PC-3 (cell line): ENCODE measurements around the gene IER2. TPM values are rescaled to one million over a fixed set of nuclear protein-coding genes. Genes with fewer than 3 reads are reported as not detected.
A peak's percentile ranks its signal among the peaks of the same experiment; 100 is the strongest.

Experiments used
- ATAC-seq: fragments of 200-7000 bp; cut with Tn5 transposase; 2 replicates; pipeline ENCODE4 v1.9.1; 2020; ENCODE audit warnings: mild to moderate bottlenecking, moderate library complexity
- BruUV-seq: library from RNA; stranded (reverse); fragments of 400-500 nt; replicated peaks from 2 replicates; lab custom pipeline; 2021; lab: Mats Ljungman, UMichigan
- CTCF ChIA-PET: fragments of 300-600 bp; sonication (Branson Sonifier 250); formaldehyde crosslinking; loops from one replicate; lab custom pipeline; 2022; ENCODE audit warnings: antibody characterized with exemption; lab: Charles Lee
- POLR2A ChIA-PET: fragments of 300-600 bp; sonication (Branson Sonifier 250); formaldehyde crosslinking; loops from one replicate; lab custom pipeline; 2022; ENCODE audit warnings: antibody characterized with exemption; ENCODE audit not compliant: unreplicated experiment; lab: Charles Lee
- DNase-seq: peaks from one replicate; pipeline ENCODE4 v3.0.0-alpha.2; 2015
- H2AFZ ChIP-seq: fragments of 300-600 bp; sonication (generic); 2 replicates; pipeline ENCODE4 v1.6.0; 2016; ENCODE audit warnings: antibody characterized with exemption, low read length
- H3F3A ChIP-seq: fragments of 300-600 bp; sonication (generic); one replicate; pipeline ENCODE4 v1.6.0; 2017; ENCODE audit warnings: antibody characterized with exemption, low read length, control low read depth, mild to moderate bottlenecking; ENCODE audit not compliant: unreplicated experiment
- H3K27ac ChIP-seq: fragments of 300-600 bp; sonication (generic); 2 replicates; pipeline ENCODE4 v1.5.1; 2016; ENCODE audit warnings: mild to moderate bottlenecking, low read length
- H3K27me3 ChIP-seq: fragments of 300-600 bp; sonication (generic); 2 replicates; pipeline ENCODE4 v1.6.1; 2016; ENCODE audit warnings: low read length, mixed read lengths
- H3K36me3 ChIP-seq: fragments of 300-600 bp; sonication (generic); 2 replicates; pipeline ENCODE4 v1.6.1; 2016; ENCODE audit warnings: low read depth, mixed run types, low read length, mixed read lengths
- H3K4me1 ChIP-seq: fragments of 300-600 bp; sonication (generic); 2 replicates; pipeline ENCODE4 v1.5.1; 2016; ENCODE audit warnings: low read length; ENCODE audit not compliant: insufficient read depth
- H3K4me2 ChIP-seq: fragments of 300-600 bp; sonication (generic); 2 replicates; pipeline ENCODE4 v1.6.0; 2016; ENCODE audit warnings: low read length
- H3K4me3 ChIP-seq: fragments of 300-600 bp; sonication (generic); 2 replicates; pipeline ENCODE4 v1.5.1; 2016; ENCODE audit warnings: mild to moderate bottlenecking, low read length, mixed read lengths
- H3K79me2 ChIP-seq: fragments of 300-600 bp; sonication (generic); 2 replicates; pipeline ENCODE4 v1.6.1; 2017; ENCODE audit warnings: low read length, mixed read lengths
- H3K9ac ChIP-seq: fragments of 300-600 bp; sonication (generic); 2 replicates; pipeline ENCODE4 v1.6.0; 2016; ENCODE audit warnings: mild to moderate bottlenecking, low read length
- H3K9me2 ChIP-seq: fragments of 300-600 bp; sonication (generic); replicated peaks from 2 replicates; pipeline ENCODE4 v1.6.1; 2016; ENCODE audit warnings: mixed run types, low read length, mixed read lengths
- H3K9me3 ChIP-seq: fragments of 300-600 bp; sonication (generic); 2 replicates; pipeline ENCODE4 v1.6.1; 2016; ENCODE audit warnings: low read length, mixed read lengths
- H4K20me1 ChIP-seq: fragments of 300-600 bp; sonication (generic); 2 replicates; pipeline ENCODE4 v1.6.1; 2016; ENCODE audit warnings: low read length, mixed read lengths
- CTCF ChIP-seq: fragments of 300-600 bp; sonication (generic); conservative IDR thresholded peaks from 2 replicates; pipeline ENCODE4 v1.5.1; 2017; ENCODE audit warnings: antibody characterized with exemption, low read depth, mild to moderate bottlenecking, low read length
- EZH2 ChIP-seq: fragments of 300-600 bp; sonication (generic); IDR thresholded peaks from one replicate; pipeline ENCODE4 v1.6.1; 2017; ENCODE audit warnings: antibody characterized with exemption, mild to moderate bottlenecking, low read length; ENCODE audit not compliant: unreplicated experiment
- EZH2phosphoT487 ChIP-seq: fragments of 300-600 bp; sonication (generic); IDR thresholded peaks from 2 replicates; pipeline ENCODE4 v1.6.1; 2018; ENCODE audit warnings: mild to moderate bottlenecking, antibody characterized with exemption, low read length, borderline replicate concordance
- intact Hi-C: fragments of 100-400 bp; cut with micrococcal nuclease; formaldehyde crosslinking; loops from 2 replicates; pipeline ENCODE4 v1.9.0; 2023
- total RNA-seq: library from RNA; depleted of rRNA; stranded (reverse); fragments of >200 nt; gene quantifications from 2 replicates; pipeline ENCODE4 v1.2.3, GENCODE V29; 2014

IER2 gene
- total RNA-seq, 1 experiment from 2014 or later, result 155 TPM

DNA sequence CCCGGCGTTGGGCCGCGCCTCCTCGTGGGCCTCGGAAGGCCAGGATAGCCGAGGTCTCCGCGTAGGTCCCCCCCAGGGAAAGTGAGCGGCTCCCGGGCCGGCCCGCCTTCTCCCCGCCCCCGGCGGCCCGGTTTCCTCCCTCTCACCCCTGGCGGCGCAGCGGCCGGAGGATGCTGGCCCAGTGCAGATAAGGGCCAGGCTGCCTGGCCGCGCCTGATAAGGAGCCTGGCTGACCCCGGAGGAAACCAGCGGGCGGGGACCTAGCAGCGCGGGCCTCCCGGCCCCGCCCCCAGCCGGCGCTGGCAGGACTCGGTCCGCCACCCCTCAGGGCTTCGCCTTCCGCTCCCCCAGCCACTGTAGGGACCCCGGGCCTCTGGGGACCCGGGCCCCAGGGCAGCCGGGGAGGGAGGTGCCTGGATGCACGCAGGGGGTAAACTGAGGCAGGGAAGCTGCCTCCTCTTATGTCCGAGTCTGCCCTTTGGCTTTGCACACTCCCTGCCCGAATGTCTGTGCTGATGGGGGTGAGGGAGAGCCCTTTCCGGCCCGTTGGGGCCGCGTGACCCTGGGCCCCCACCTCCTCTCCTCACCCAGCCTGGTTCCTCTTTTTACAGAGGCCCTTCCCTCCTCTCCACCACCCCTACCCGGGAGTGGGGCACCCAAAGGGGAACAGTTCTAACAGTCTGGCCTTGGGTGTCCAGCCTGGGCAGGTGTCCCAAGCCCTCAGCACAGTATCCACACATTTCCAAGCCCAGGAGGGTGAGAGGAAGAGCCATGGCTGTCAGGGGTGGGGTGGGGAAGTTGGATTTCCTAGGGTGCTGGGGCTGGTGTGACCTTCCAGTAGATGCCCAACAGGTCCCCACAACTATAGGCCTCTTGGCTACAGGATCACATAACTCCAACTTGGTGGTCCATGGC is 47.3 kb upstream of the IER2 start, which contains the start of gene LYL1:
Gene LYL1 (minus strand): TSS at position 193 of the 915 bp plus-strand sequence. CDS start 1,687 bp downstream, outside the sequence.
- intact Hi-C loops, result loop anchor here (5.0 kb wide), 1 partner anchor 49 kb away; the partner anchor contains the start of genes IER2 and STX10
- H3K9ac ChIP-seq, result peak within 1 kb of the TSS; percentile 31

DNA sequence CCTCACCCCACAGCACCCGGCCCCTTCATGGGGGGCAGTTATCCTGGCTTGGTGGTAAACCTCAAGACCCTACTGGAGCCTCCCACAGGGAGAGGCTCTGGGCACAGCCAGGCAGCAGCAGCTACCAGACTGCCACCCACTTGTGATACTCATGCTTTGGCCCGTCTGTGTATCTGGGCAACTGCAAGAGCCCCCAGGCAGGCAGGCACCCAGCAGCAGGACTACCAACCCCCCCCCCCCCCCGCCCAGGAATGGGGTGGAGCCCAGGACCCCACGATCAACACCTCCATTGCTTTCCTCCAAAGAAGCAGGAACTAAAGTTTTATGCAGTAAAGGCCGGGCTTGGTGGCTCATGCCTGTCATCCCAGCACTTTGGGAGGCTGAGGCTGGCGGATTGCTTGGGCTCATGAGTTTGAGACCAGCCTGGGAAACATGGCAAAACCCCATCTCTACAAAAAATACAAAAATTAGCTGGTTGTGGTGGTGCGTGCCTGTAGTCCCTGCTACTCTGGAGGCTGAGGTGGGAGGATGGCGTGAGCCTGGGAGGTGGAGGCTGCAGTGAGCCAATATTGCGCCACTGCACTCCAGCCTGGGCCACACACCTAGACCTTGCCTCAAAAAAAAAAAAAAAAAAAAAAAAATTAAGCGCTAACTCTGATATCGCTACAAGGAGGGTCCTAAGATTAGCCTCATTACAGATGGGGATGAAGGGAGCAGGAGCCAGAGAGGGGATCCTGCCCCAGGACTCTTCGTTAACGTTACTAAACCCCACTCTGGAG is 46.4 kb upstream of the IER2 start:
- H3K9me2 ChIP-seq, result no peaks in the 10 kb centered on the region
- ChIA-PET CTCF (interaction anchor here (0.6 to 2.3 kb wide), 4 partner anchors 126 to 1507 kb away, joined by 8 to 19 read pairs (median 12); no protein-coding TSS in a partner anchor), POLR2A (no interaction called here)
- no peaks in the 10 kb centered on the region for H3K9me3 ChIP-seq
- TF ChIP-seq EZH2 (no peak), EZH2phosphoT487 (no peak), CTCF (no peak)
- no peak overlapping the region for H3K27ac ChIP-seq
- intact Hi-C loops, result loop anchor here (5.0 kb wide), 1 partner anchor 49 kb away; the partner anchor contains the start of genes IER2 and STX10
- no peaks in the 10 kb centered on the region for H3K79me2 ChIP-seq
- no peak for DNase-seq
- peak overlapping the region; percentile 57 for H3K4me3 ChIP-seq
- H4K20me1 ChIP-seq, result no peaks in the 10 kb centered on the region
- H3K9ac ChIP-seq, result peak overlapping the region; percentile 14; the same call in 1 of the 2 replicates
- peak overlapping the region; percentile 70 for H2AFZ ChIP-seq
- peaks cover 10% of the 10 kb centered on the region; the same call in 1 of the 2 replicates for H3K4me1 ChIP-seq
- no peak for ATAC-seq
- H3K27me3 ChIP-seq, result no peaks in the 10 kb centered on the region
- peak overlapping the region; percentile 52 for H3K4me2 ChIP-seq
- no peaks in the 10 kb centered on the region for H3F3A ChIP-seq
- H3K36me3 ChIP-seq, result 0 out of 2 replicates have a peak, but pooled peaks cover 2% of the 10 kb centered on the region
- BruUV-seq, result no TSS peak

More for the DNA sequence above, 47.3 kb upstream of the IER2 start, which contains the start of gene LYL1:
- DNase-seq (no peak), ATAC-seq (peak; percentile 37)
- H3K27me3 ChIP-seq, result no peaks in the 10 kb centered on the region
- no peaks in the 10 kb centered on the region for H3K79me2 ChIP-seq
- 0 out of 2 replicates have a peak, but pooled peaks cover 2% of the 10 kb centered on the region for H3K36me3 ChIP-seq
- BruUV-seq, result no TSS peak
- CTCF ChIA-PET, result interaction anchor here (0.7 kb wide), 1 partner anchor 147 kb away, joined by 19 read pairs; no protein-coding TSS in a partner anchor
- TF ChIP-seq CTCF (no peak), EZH2phosphoT487 (no peak), EZH2 (no peak)
- peak within 1 kb of the TSS; percentile 69 for H2AFZ ChIP-seq
- no peaks in the 10 kb centered on the region for H3K9me3 ChIP-seq
- peaks cover 13% of the 10 kb centered on the region; the same call in 1 of the 2 replicates for H3K4me1 ChIP-seq
- no peaks in the 10 kb centered on the region for H3F3A ChIP-seq
- H3K9me2 ChIP-seq, result no peaks in the 10 kb centered on the region
- peak within 1 kb of the TSS; percentile 51 for H3K4me3 ChIP-seq
- no peak within 1 kb of the TSS for H3K27ac ChIP-seq
- POLR2A ChIA-PET, result no interaction called here
- no peaks in the 10 kb centered on the region for H4K20me1 ChIP-seq
- peak within 1 kb of the TSS; percentile 73 for H3K4me2 ChIP-seq
